ENCODE data around the gene PEX3. TPM values are rescaled to one million over a fixed set of nuclear protein-coding genes. Genes with fewer than 3 reads are reported as not detected.

The PEX3 gene
- total RNA-seq, 1 experiment from 2014 or later, result 12.9 TPM

DNA sequence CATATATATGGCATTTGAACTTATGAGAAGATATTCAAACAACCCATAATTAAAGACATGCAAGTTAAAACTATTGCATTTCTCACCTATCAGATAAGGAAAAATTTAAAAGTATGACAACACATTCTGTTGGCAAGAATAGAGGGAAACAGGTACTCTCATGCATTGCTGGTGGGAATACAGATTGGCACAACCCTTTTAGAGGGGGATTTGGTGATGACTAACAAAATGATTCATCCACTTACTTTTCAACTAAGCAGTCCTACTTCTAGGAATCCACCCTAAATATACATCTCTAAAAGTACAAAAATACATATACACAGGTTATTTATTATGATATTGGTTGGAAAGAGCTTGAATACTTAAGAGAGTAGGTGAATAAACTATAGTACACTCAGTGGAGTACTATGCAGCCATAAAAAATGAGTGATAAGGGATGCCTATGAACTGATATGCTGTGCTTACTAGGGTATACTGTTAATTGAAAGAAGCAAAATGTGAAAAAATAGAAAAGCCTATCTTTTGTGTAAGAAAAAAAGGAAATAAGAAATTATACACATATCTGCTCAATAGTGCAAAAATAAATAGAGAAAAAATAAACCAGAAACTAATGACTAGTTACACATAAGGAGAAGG is 42.3 kb upstream of the PEX3 start (continued):
- TF ChIP-seq ZBTB33 (IDR thresholded peaks at IDR 0.05; ENCODE audit: extremely low read depth, insufficient replicate concordance, low read length), result no peak
- TF ChIP-seq SP1 (IDR thresholded peaks at IDR 0.05; ENCODE audit: low read depth), result no peak
- TF ChIP-seq POLR2A (IDR thresholded peaks at IDR 0.05; ENCODE audit: borderline replicate concordance, extremely low read depth, insufficient read depth, insufficient read length), result no peak
- TF ChIP-seq MAX (IDR thresholded peaks at IDR 0.05), result no peak

DNA sequence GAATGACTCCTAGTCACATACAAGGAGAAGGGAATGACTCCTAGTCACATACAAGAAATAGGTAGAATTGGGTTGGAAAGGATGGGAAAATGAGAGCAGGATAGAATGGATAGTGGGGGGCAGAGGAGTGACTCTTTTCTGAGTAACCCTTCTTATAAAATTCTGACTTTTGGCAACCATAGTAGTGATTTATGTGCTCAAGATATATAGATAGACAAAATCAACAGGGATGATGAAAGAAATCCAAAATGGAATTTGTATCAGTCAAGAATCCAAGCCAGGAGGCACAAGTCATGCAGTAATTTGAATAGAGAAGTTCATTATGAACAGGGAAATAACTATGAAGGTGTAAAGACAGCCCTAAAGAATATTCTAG is 41.8 kb upstream of the PEX3 start:
- ChIA-PET POLR2A (no interaction called here), CTCF (no interaction called here), RAD21 (ENCODE audit: low non-redundant PET in 1 of 2, low total read pairs in 2 of 2, uncharacterized antibody in 2 of 2, unreplicated experiment in 2 of 2) (no interaction called here)
- Histone ChIP-seq H2AFZ (ENCODE audit: low read depth, low read length, poor library complexity, severe bottlenecking) (peak overlapping the region; percentile 80), H3K9me3 (ENCODE audit: control insufficient read depth in 1 of 2, insufficient read depth in 1 of 2, low read depth in 1 of 2, low read length in 2 of 2) (no peaks in the 10 kb centered on the region), H3K4me1 (ENCODE audit: control insufficient read depth in 1 of 2, insufficient read depth in 2 of 2, low read length in 2 of 2) (peaks cover 0 to 11% of the 10 kb centered on the region in 2 experiments; a peak in 3 of 4 replicates), H3K27me3 (ENCODE audit: insufficient read depth, low read length) (no peaks in the 10 kb centered on the region), H3K4me2 (ENCODE audit: low read length) (peak overlapping the region; percentile 15; the same call in 1 of the 2 replicates), H3K9me2 (ENCODE audit: insufficient read depth) (no peaks in the 10 kb centered on the region), H3K36me3 (ENCODE audit: control insufficient read depth in 1 of 2, insufficient read depth in 2 of 2, low read length in 2 of 2) (no peaks in the 10 kb centered on the region), H3K9ac (ENCODE audit: low read length) (no peak overlapping the region), H3K27ac (ENCODE audit: low read depth, low read length) (no peak overlapping the region), H3K4me3 (replicated peaks in 1 of 2; ENCODE audit: low read depth in 1 of 2, low read length in 2 of 2) (no peak overlapping the region), H3K79me2 (ENCODE audit: insufficient read depth, low read length) (no peaks in the 10 kb centered on the region), H4K20me1 (ENCODE audit: insufficient read depth) (no peaks in the 10 kb centered on the region)
- intact Hi-C loops (cut with micrococcal nuclease), result no loop called here
- ATAC-seq, result no peak
- no TSS peak for BruUV-seq (replicated peaks)
- no peak for DNase-seq (ENCODE audit: low read depth, low spot score)
- TF ChIP-seq ZBTB33 (IDR thresholded peaks at IDR 0.05; ENCODE audit: extremely low read depth, insufficient replicate concordance, low read length) (no peak), REST (IDR thresholded peaks at IDR 0.05; ENCODE audit: low read depth) (no peak), SRF (IDR thresholded peaks at IDR 0.05; ENCODE audit: low read depth) (no peak), ELF1 (IDR thresholded peaks at IDR 0.05; ENCODE audit: borderline replicate concordance, low read depth) (no peak), TCF7L2 (IDR thresholded peaks at IDR 0.05; ENCODE audit: borderline replicate concordance, extremely low read depth, insufficient read depth, insufficient read length) (no peak), YY1 (IDR thresholded peaks at IDR 0.05; ENCODE audit: extremely low read depth, insufficient replicate concordance, low read depth, low read length) (no peak), EZH2 (IDR thresholded peaks at IDR 0.05) (no peak), POLR2A (IDR thresholded peaks at IDR 0.05; ENCODE audit: borderline replicate concordance, extremely low read depth, insufficient read depth, insufficient read length) (no peak), ZNF274 (IDR thresholded peaks at IDR 0.05; ENCODE audit: low read depth, low read length) (no peak), ZFX (IDR thresholded peaks at IDR 0.05) (no peak)
- TF ChIP-seq, protein P1, sequence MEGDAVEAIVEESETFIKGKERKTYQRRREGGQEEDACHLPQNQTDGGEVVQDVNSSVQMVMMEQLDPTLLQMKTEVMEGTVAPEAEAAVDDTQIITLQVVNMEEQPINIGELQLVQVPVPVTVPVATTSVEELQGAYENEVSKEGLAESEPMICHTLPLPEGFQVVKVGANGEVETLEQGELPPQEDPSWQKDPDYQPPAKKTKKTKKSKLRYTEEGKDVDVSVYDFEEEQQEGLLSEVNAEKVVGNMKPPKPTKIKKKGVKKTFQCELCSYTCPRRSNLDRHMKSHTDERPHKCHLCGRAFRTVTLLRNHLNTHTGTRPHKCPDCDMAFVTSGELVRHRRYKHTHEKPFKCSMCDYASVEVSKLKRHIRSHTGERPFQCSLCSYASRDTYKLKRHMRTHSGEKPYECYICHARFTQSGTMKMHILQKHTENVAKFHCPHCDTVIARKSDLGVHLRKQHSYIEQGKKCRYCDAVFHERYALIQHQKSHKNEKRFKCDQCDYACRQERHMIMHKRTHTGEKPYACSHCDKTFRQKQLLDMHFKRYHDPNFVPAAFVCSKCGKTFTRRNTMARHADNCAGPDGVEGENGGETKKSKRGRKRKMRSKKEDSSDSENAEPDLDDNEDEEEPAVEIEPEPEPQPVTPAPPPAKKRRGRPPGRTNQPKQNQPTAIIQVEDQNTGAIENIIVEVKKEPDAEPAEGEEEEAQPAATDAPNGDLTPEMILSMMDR (IDR thresholded peaks at IDR 0.05 in 2 of 3, conservative IDR thresholded peaks at IDR 0.05 in 1 of 3; ENCODE audit: borderline replicate concordance in 1 of 3, insufficient read depth in 1 of 3, low read depth in 2 of 3, low read length in 2 of 3), result no peak

All from HCT116 (cell line).